Measurements from ENCODE around the gene MRPL20.

MRPL20 gene

DNA sequence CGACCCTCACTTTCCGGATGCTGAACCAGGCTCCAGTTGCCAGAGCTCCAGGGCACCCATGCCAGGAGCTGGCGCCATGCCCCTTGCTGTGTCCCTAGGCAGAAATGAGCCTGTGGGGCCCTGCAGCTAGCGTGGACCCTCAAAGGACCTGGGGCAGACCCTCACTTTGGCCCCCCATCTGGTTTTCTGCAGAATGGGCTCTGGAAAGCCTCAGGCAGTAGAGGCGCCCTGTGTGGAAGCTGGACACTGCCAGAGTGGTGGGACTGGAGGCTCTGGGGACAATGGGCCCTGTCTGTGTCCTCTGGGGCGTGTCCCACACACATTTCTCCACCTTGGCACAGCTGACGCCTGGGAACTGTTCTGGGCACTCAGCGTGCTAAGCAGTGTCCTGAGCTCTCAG lies 25.8 kb downstream of the MRPL20 start:
- TF ChIP-seq, protein P1, sequence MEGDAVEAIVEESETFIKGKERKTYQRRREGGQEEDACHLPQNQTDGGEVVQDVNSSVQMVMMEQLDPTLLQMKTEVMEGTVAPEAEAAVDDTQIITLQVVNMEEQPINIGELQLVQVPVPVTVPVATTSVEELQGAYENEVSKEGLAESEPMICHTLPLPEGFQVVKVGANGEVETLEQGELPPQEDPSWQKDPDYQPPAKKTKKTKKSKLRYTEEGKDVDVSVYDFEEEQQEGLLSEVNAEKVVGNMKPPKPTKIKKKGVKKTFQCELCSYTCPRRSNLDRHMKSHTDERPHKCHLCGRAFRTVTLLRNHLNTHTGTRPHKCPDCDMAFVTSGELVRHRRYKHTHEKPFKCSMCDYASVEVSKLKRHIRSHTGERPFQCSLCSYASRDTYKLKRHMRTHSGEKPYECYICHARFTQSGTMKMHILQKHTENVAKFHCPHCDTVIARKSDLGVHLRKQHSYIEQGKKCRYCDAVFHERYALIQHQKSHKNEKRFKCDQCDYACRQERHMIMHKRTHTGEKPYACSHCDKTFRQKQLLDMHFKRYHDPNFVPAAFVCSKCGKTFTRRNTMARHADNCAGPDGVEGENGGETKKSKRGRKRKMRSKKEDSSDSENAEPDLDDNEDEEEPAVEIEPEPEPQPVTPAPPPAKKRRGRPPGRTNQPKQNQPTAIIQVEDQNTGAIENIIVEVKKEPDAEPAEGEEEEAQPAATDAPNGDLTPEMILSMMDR (IDR thresholded peaks at IDR 0.05) = no peak

DNA sequence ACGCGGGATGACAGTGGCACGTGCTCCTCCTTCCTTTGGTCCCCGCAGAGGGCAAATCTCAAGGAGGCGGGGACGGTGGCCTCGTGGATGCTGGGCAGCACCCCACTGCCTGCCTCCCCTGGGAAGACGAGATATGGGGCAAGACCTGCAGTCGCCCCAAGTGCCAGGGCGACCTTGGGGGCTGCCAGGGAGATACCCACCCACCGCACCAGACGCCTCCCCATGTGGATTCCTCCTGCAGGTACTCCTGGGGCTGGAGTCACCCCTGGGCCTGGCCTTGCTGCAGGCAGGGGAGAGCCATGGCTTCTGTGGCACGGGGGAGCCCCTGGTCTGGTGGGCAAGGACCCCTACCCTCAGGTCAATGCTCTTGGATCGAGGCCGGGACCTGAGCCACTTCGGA lies 26.2 kb downstream of the MRPL20 start:
- TF ChIP-seq, protein P1 (IDR thresholded peaks at IDR 0.05) = no peak

DNA sequence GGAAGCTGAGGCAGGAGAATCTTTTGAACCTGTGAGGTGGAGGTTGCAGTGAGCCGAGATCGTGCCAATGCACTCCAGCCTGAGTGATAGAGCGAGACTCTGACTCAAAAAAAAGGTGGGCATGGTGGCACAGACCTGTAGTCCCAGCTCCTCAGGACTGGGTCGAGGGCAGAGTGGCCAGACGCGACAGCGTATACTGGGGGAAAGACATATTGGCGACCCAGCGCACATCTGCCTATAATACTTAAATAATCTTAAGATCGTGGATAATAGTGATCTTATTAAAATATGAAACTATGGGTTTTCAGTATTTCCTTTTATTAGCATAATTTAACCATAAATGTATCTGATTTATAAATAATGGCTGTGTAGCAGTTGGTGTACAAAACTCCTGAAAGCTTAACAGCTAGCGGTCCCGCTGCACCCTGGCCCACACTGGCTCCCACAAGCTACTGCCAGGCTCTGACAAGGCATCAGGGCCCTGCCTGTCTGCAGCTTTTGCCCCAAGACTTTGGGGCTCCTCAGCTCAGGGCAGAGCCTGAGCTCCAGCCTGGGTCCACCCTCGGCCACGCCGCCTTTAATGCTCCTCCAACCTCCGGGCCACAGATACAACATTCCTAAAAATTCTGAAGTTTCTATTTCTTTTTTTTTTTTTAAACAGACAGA lies 29.4 kb downstream of the MRPL20 start:
- TF ChIP-seq, protein P1 (IDR thresholded peaks at IDR 0.05) = no peak

DNA sequence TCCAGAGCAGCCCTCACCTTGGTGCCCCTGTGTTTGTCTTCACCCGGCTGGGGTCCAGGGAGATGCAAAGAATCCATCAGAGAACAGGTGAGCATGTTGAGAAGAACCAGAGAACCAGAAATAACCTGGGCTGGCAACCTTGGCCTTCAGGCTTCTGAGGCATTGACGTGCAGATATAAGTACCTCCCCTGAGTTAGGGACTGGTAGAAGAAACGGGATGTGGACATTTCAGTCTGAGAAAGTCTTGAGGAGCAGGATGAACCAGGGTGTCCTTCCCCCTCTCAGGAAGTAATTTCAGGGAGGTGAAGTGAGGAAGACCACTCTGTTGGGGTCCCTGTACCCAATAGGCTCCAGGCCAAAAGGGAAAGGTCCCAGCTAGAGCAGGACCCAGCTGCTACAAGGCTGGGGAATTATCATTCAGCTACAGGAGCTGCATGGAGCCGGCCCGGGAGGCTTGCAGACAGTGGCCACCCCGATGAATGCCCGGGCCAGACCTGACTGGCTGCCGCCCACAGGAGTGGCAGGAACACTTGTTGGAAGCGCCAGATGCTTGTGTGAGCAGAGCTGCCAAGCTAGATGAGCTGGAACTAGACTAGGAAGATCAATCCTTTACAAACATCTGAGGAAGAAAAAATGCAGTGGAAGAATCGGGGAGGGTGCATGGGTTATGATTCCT lies 30.4 kb downstream of the MRPL20 start:
- TF ChIP-seq, protein P1 (IDR thresholded peaks at IDR 0.05) = no peak

DNA sequence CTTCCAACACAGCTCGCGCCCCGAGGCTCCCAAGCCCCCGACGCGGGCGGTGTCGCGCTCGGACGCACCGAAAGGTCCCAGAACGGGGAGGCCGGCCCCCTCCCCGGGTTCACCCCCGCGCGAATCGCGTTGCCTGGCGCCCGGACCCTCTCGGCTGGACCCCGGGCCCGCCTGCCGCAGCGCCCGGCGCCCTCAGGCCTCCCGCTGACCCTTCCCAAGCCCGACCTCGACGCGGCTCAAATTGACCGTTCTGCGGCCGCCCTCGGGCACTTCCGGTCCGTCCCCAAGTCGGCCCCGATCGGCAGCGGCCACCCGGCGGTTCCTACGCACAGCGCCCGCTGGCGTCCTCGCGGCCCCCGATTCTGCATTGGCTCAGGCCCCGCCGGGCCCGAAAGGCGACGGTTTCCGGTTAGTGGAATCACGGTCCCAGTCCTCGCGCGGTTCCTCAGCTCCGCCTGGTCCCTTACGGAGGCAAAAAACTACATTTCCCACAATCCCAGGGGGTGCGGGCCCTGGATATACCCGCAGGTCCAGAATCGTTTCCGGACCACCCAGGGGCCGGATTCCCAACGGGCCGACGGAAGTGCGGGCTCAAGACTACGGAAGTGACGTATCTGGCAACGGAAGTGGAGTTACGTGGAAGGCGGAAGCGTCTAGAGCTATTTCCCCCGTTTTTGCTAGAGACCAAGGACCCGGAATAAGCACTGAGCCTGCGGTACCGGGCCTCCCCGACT lies 32.0 kb downstream of the MRPL20 start, which contains the start of gene AURKAIP1:
Gene AURKAIP1 (minus strand): TSS at position 279 of the 734 bp plus-strand sequence. CDS start 451 bp downstream, outside the sequence.
- TF ChIP-seq, protein P1 (IDR thresholded peaks at IDR 0.05) = no peak; the same call in 1 of the 2 replicates

DNA sequence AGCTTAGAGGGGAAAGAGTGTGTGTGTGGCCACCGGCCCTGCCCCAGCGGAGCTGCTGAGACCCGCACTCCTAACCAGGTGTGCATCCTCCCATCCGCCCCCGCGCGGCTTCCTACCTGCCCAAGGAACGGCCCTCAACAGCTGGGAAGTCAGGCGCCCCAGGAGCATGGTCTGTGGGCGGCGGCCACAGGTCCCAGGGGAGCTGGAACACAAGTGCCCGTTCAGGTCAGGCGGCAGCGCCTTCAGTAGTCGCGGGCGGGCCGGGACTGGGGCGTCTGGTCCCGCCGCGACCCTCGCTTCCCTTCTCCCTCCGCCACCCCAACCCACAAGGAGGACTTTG lies 32.5 kb downstream of the MRPL20 start:
- TF ChIP-seq, protein P1 (IDR thresholded peaks at IDR 0.05) = no peak

DNA sequence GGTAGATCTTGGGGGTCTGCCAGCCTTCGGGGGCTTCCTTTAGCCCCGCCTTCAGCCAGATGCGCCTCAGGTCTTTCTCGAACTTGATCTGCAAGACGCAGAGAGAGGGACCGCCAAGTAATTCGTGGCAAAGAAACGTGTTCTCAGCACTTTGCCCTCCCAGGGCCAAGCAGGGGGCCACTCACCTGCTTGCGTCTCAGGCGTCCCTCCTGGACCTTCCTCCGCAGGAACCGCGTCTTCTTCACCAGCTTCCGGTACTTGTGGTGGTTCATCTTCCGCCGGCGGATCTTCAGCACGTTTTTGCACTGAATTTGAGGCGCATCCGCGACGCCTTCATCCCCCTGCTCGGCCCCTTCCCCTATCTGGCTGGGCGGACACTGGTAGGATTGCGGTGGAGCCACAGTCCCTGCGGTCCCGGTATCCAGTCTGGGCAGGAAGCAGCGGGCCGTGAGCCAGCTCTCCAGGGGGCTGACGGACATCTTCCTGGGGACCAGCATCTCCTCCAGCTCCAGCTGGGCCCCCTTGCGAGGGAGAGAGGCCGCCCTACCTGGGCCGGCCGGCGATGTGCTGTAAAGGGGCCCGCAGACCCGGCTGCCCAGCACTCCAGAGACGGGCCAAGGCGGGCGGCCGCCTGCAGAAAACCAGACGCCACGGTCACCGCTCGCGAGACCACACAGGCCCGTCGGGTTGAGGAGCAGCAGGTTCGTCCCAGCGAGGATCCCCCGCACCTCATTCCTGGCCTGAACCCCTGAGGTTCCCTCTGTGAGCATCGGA lies 33.1 kb downstream of the MRPL20 start:
- TF ChIP-seq, protein P1 (IDR thresholded peaks at IDR 0.05) = no peak
